Mesenchymal stem cell (in vitro differentiated cells and primary cell): ENCODE measurements around the gene PRKAA2.

ENCODE experiments used
- DNase-seq: peaks from one replicate; pipeline ENCODE4 v3.0.0-alpha.2; 2013
- H2AFZ ChIP-seq: one replicate; pipeline ENCODE4 v1.6.1; 2013; ENCODE audit warnings: low read depth, mild to moderate bottlenecking, control low read depth, inconsistent platforms, low read length, moderate library complexity
- H2AK5ac ChIP-seq: 2 replicates; pipeline ENCODE4 v1.6.1; 2013; ENCODE audit warnings: low read length, moderate library complexity, mild to moderate bottlenecking, inconsistent platforms; ENCODE audit not compliant: severe bottlenecking
- H2BK120ac ChIP-seq: one replicate; pipeline ENCODE4 v1.6.1; 2013; ENCODE audit warnings: low read depth, mild to moderate bottlenecking, inconsistent platforms, low read length, moderate library complexity
- H2BK12ac ChIP-seq, 2 experiments: one replicate each; pipeline ENCODE4 v1.6.1; 2013; ENCODE audit warnings: inconsistent platforms in 2 of 2, low read length in 2 of 2, mild to moderate bottlenecking in 2 of 2, moderate library complexity in 2 of 2, control low read depth in 1 of 2
- H2BK15ac ChIP-seq: one replicate; pipeline ENCODE4 v1.6.1; 2013; ENCODE audit warnings: mild to moderate bottlenecking, low read depth, inconsistent platforms; ENCODE audit not compliant: poor library complexity, severe bottlenecking
- H2BK5ac ChIP-seq: 2 replicates; pipeline ENCODE4 v1.6.1; 2013; ENCODE audit warnings: low read depth, mild to moderate bottlenecking, low read length, control low read depth, inconsistent platforms; ENCODE audit not compliant: poor library complexity, severe bottlenecking
- H3K14ac ChIP-seq, 2 experiments: one replicate each; pipeline ENCODE4 v1.6.1; 2013; ENCODE audit warnings: inconsistent platforms in 2 of 2, low read length in 2 of 2, control low read depth in 1 of 2, mild to moderate bottlenecking in 1 of 2, moderate library complexity in 1 of 2
- H3K18ac ChIP-seq, 2 experiments: one replicate each; pipeline ENCODE4 v1.6.1; 2013; ENCODE audit warnings: inconsistent platforms in 2 of 2, low read length in 2 of 2, control low read depth in 1 of 2, low read depth in 1 of 2, mild to moderate bottlenecking in 1 of 2
- H3K23ac ChIP-seq, 2 experiments: one replicate each; pipeline ENCODE4 v1.6.1; 2013; ENCODE audit warnings: inconsistent platforms in 2 of 2, low read length in 2 of 2, mild to moderate bottlenecking in 2 of 2, moderate library complexity in 2 of 2, control low read depth in 1 of 2
- H3K27ac ChIP-seq: 2 replicates; pipeline ENCODE4 v1.5.1; 2013; ENCODE audit warnings: mild to moderate bottlenecking, moderate library complexity, low read length, control low read depth, inconsistent platforms; ENCODE audit not compliant: poor library complexity, severe bottlenecking
- H3K27me3 ChIP-seq, 2 experiments: 2 replicates each; pipeline versions ENCODE4 v1.6.1 to v1.7.0; 2013; ENCODE audit warnings: low read length in 2 of 2, mild to moderate bottlenecking in 2 of 2, moderate library complexity in 2 of 2, control low read depth in 1 of 2, inconsistent platforms in 1 of 2; ENCODE audit not compliant: control insufficient read depth in 1 of 2, insufficient read depth in 1 of 2
- H3K36me3 ChIP-seq, 2 experiments: 2 replicates each; pipeline versions ENCODE4 v1.6.1 to v1.7.0; 2013; ENCODE audit warnings: low read length in 2 of 2, control low read depth in 1 of 2, inconsistent platforms in 1 of 2, low read depth in 1 of 2, mild to moderate bottlenecking in 1 of 2; ENCODE audit not compliant: insufficient read depth in 2 of 2, control insufficient read depth in 1 of 2
- H3K4ac ChIP-seq, 2 experiments: one replicate each; pipeline ENCODE4 v1.6.1; 2013; ENCODE audit warnings: inconsistent platforms in 2 of 2, low read length in 2 of 2, mild to moderate bottlenecking in 2 of 2, moderate library complexity in 2 of 2, control low read depth in 1 of 2, low read depth in 1 of 2
- H3K4me1 ChIP-seq: 2 replicates; pipeline ENCODE4 v1.6.1; 2013; ENCODE audit warnings: low read depth, low read length, control low read depth; ENCODE audit not compliant: control insufficient read depth, insufficient read depth
- H3K4me2 ChIP-seq: 2 replicates; pipeline ENCODE4 v1.6.1; 2013; ENCODE audit warnings: low read length, mild to moderate bottlenecking, inconsistent platforms; ENCODE audit not compliant: poor library complexity, severe bottlenecking
- H3K4me3 ChIP-seq, 2 experiments: 2 replicates each; pipeline versions ENCODE4 v1.5.1 to v1.7.0; 2013; ENCODE audit warnings: low read length in 2 of 2, mild to moderate bottlenecking in 2 of 2, control low read depth in 1 of 2, low read depth in 1 of 2; ENCODE audit not compliant: insufficient read depth in 1 of 2
- H3K79me1 ChIP-seq: replicated peaks from 2 replicates; pipeline ENCODE4 v1.6.1; 2013; ENCODE audit warnings: mild to moderate bottlenecking, control low read depth, low read length, inconsistent platforms; ENCODE audit not compliant: poor library complexity, severe bottlenecking
- H3K9ac ChIP-seq: 2 replicates; pipeline ENCODE4 v1.7.0; 2013; ENCODE audit warnings: mild to moderate bottlenecking, low read length, moderate library complexity
- H3K9me3 ChIP-seq: 2 replicates; pipeline ENCODE4 v1.7.0; 2013; ENCODE audit warnings: mild to moderate bottlenecking, low read length; ENCODE audit not compliant: control insufficient read depth
- H4K8ac ChIP-seq: one replicate; pipeline ENCODE4 v1.6.1; 2013; ENCODE audit warnings: inconsistent platforms, mild to moderate bottlenecking, low read length, moderate library complexity
- H4K91ac ChIP-seq: one replicate; pipeline ENCODE4 v1.6.1; 2013; ENCODE audit warnings: mild to moderate bottlenecking, low read length, inconsistent platforms
- WGBS: methylation state at CpG from one replicate; pipeline ENCODE4 v1.1.7; 2013; ENCODE audit warnings: mixed read lengths; 5-methylcytosine and 5-hydroxymethylcytosine counted together

PRKAA2 gene

DNA sequence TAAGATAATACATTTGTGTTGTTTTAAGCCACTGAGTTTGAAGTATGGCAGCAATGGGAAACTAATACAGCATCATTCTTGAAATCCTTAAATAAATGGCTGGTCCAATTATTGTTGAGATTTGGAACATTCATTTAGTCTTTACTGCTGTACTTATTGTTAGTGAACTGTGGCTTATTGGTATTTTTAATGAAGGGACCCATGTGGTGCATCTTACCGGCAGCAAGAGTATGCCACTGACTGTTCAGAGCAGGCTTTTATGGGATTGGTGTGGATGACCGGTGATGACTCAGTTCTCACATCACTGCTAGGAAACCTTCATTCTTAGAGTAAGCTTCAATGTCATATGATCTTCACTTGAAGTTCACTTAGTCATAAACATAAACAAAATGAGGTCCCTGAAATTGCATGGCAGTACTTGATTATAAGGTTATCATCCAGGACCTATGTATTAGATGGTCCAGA is 31.5 kb downstream of the PRKAA2 start:
- no peak overlapping the region for H2AFZ ChIP-seq
- H4K91ac ChIP-seq: no peak overlapping the region
- peak; percentile 89 for DNase-seq
- no peak overlapping the region for H2BK15ac ChIP-seq
- H2AK5ac ChIP-seq: no peak overlapping the region
- H3K23ac ChIP-seq: no peak overlapping the region
- WGBS: 42% methylated on average over 2 of the region's 2 CpGs
- no peak overlapping the region for H2BK12ac ChIP-seq
- no peak overlapping the region for H4K8ac ChIP-seq
- no peak overlapping the region for H2BK5ac ChIP-seq
- H3K79me1 ChIP-seq: peaks cover 10% of the 10 kb centered on the region
- no peak overlapping the region for H3K4ac ChIP-seq
- no peaks in the 10 kb centered on the region for H3K4me1 ChIP-seq
- no peak overlapping the region for H3K9ac ChIP-seq
- H3K36me3 ChIP-seq: no peaks in the 10 kb centered on the region
- peak overlapping the region; percentile 33 for H3K27ac ChIP-seq
- no peak overlapping the region for H3K14ac ChIP-seq
- no peak overlapping the region for H3K4me2 ChIP-seq
- H3K18ac ChIP-seq: no peak overlapping the region
- no peaks in the 10 kb centered on the region for H3K27me3 ChIP-seq
- no peak overlapping the region for H3K4me3 ChIP-seq
- H3K9me3 ChIP-seq: no peaks in the 10 kb centered on the region
- peak overlapping the region; percentile 61 for H2BK120ac ChIP-seq

DNA sequence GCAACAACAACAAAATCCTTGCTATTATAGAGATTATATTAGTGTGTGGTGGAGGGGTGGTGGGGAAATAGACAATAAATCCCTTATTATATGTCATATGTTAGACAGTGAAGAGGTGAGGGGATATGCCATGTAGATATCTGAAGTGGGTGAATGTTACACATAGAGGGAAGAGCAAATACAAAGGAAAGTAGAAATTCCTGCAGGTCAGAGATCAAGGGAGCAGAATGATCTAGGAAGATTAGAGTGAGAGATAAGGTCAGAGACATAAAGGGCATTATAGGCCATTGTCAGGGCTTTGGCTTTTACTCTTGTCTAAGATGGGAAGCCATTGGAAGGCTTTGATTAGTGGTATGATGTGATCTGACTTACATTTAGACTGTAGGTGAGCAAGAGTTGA is 38.5 kb downstream of the PRKAA2 start:
- no peak overlapping the region for H3K27ac ChIP-seq
- no peak overlapping the region for H2BK12ac ChIP-seq
- H3K27me3 ChIP-seq: no peaks in the 10 kb centered on the region
- no peak overlapping the region for H3K4me3 ChIP-seq
- no peak overlapping the region for H2BK5ac ChIP-seq
- no peak overlapping the region for H3K4ac ChIP-seq
- H3K9me3 ChIP-seq: no peaks in the 10 kb centered on the region
- no peak overlapping the region for H3K14ac ChIP-seq
- no peak overlapping the region for H3K18ac ChIP-seq
- no peaks in the 10 kb centered on the region for H3K36me3 ChIP-seq
- no peak overlapping the region for H3K4me2 ChIP-seq
- H2BK15ac ChIP-seq: no peak overlapping the region
- peaks cover 4% of the 10 kb centered on the region for H3K79me1 ChIP-seq
- H3K9ac ChIP-seq: no peak overlapping the region
- no peak overlapping the region for H4K8ac ChIP-seq
- no peak overlapping the region for H2BK120ac ChIP-seq
- no peaks in the 10 kb centered on the region for H3K4me1 ChIP-seq
- no peak overlapping the region for H3K23ac ChIP-seq
- no peak overlapping the region for H4K91ac ChIP-seq
- DNase-seq: no peak
- H2AK5ac ChIP-seq: no peak overlapping the region
- no peak overlapping the region for H2AFZ ChIP-seq

DNA sequence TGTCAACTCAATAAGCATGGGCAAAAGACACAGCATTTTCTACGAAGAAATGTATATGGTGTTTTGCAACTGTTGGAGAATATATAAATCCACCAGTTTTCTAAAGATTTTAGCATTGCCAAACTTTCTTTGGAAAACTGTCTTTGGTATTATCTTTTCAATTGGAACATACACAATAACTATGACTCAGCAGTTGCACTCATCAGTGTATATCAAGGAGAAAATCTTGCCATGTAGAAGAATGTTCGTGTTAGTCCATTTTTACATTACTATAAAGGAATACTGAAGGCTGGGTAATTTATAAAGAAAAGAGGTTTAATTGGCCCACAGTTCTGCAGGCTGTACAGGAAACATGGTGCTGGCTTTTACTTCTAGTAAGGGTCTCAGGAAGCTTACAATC is 41.1 kb downstream of the PRKAA2 start:
- no peak overlapping the region for H3K23ac ChIP-seq
- no peak overlapping the region for H2BK5ac ChIP-seq
- no peak overlapping the region for H3K4me2 ChIP-seq
- H2AK5ac ChIP-seq: no peak overlapping the region
- H3K27me3 ChIP-seq: no peaks in the 10 kb centered on the region
- no peak overlapping the region for H3K14ac ChIP-seq
- no peak overlapping the region for H3K9ac ChIP-seq
- no peak overlapping the region for H2BK120ac ChIP-seq
- peaks cover 3% of the 10 kb centered on the region for H3K79me1 ChIP-seq
- H3K4ac ChIP-seq: no peak overlapping the region
- no CpG with 5 or more reads among the region's 2 CpGs for WGBS
- no peak overlapping the region for H3K27ac ChIP-seq
- H3K9me3 ChIP-seq: no peaks in the 10 kb centered on the region
- no peak overlapping the region for H3K4me3 ChIP-seq
- H2BK12ac ChIP-seq: peak overlapping the region in 1 of 2 experiments; percentile 54
- no peak overlapping the region for H4K8ac ChIP-seq
- peak overlapping the region in 1 of 2 experiments; percentile 73 for H3K18ac ChIP-seq
- H2AFZ ChIP-seq: no peak overlapping the region
- no peaks in the 10 kb centered on the region for H3K36me3 ChIP-seq
- H2BK15ac ChIP-seq: no peak overlapping the region
- H4K91ac ChIP-seq: no peak overlapping the region
- H3K4me1 ChIP-seq: no peaks in the 10 kb centered on the region
- peak; percentile 33 for DNase-seq

DNA sequence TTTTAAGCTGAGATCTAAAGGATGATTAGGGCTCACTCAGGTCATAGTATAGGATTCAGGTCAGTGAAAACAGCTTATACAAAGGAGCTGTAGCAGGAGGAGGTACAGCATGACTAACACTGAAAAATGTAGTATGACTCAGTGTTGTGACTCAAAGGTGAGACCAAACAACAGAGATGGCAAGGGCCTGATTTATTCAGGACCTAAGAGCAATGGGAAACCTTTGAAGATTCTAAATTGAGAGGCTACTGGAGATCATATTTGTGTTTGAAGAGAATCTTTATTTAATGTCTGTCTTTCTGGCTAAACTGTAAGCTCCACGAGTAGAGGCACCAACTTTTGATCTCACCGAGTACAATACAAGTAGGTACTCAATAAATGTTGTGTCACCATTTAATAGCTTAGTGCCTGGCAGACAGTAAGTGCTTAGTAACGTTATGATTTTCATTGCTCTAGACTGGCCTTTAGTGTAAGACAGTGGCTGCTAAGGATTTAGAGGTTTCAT is 43.5 kb downstream of the PRKAA2 start:
- Histone ChIP-seq H3K4ac (no peak overlapping the region), H2AK5ac (no peak overlapping the region), H2BK5ac (no peak overlapping the region), H3K9ac (no peak overlapping the region), H3K23ac (no peak overlapping the region), H3K79me1 (peaks cover 8% of the 10 kb centered on the region), H2BK12ac (no peak overlapping the region), H4K8ac (no peak overlapping the region), H3K14ac (no peak overlapping the region), H3K27ac (peak overlapping the region; percentile 67), H2BK15ac (no peak overlapping the region), H3K36me3 (no peaks in the 10 kb centered on the region), H3K27me3 (no peaks in the 10 kb centered on the region), H4K91ac (no peak overlapping the region), H3K4me1 (no peaks in the 10 kb centered on the region), H3K4me2 (no peak overlapping the region), H3K9me3 (no peaks in the 10 kb centered on the region), H3K18ac (no peak overlapping the region), H3K4me3 (no peak overlapping the region), H2AFZ (no peak overlapping the region), H2BK120ac (no peak overlapping the region)
- DNase-seq: peak; percentile 77
- WGBS: 56% methylated on average over 3 of the region's 3 CpGs
